HepG2 (cell line): ENCODE measurements around the gene TRAPPC12. TPM values are rescaled to one million over a fixed set of nuclear protein-coding genes. Genes with fewer than 3 reads are reported as not detected.

ENCODE experiments used
- HDAC2 ChIP-seq: sonication (generic); formaldehyde crosslinking; IDR thresholded peaks from 2 replicates; pipeline ENCODE4 v1.4.0; 2020; ENCODE audit warnings: missing genetic modification reagents
- NCOA1 ChIP-seq: sonication (generic); formaldehyde crosslinking; IDR thresholded peaks from 2 replicates; pipeline ENCODE4 v1.9.0; 2021; ENCODE audit warnings: missing genetic modification reagents
- SMAD3 ChIP-seq: sonication (generic); formaldehyde crosslinking; IDR thresholded peaks from 2 replicates; pipeline ENCODE4 v1.4.0; 2020; ENCODE audit warnings: missing genetic modification reagents
- polyA plus RNA-seq, 8 experiments: library from polyadenylated mRNA; depleted of rRNA in 3 of 8; stranded (reverse) in 7 of 8; unstranded in 1 of 8; fragments of >200 nt; fragmentation: Illumina TruSeq in 4 of 8; extraction: Trizol in 4 of 8; gene quantifications; 2 replicates each; pipeline versions ENCODE4 v1.2.1 to v1.2.3, GENCODE V29; 2011 to 2016; ENCODE audit warnings: low read depth in 4 of 8, missing spikeins in 1 of 8, mixed read lengths in 1 of 8; ENCODE audit not compliant: insufficient read depth in 1 of 8
- total RNA-seq, 5 experiments: library from RNA; depleted of rRNA; stranded (reverse); fragments of >200 nt; fragmentation: Illumina TruSeq; extraction: Trizol; gene quantifications; 2 replicates each; pipeline ENCODE4 v1.2.3, GENCODE V29; 2016; ENCODE audit warnings: low read depth in 1 of 5
- TF ChIP-seq, protein P1 (sequence below): sonication (generic); formaldehyde crosslinking; IDR thresholded peaks from 2 replicates; pipeline ENCODE4 v1.4.0; 2020; ENCODE audit warnings: missing genetic modification reagents
- TF ChIP-seq, protein P2 (sequence below): sonication (generic); formaldehyde crosslinking; IDR thresholded peaks from 2 replicates; pipeline ENCODE4 v1.8.0; 2022; ENCODE audit warnings: missing genetic modification reagents, low read depth, mild to moderate bottlenecking, borderline replicate concordance
- TF ChIP-seq, protein P3 (sequence below): sonication (generic); formaldehyde crosslinking; IDR thresholded peaks from 2 replicates; pipeline ENCODE4 v1.5.0; 2020; ENCODE audit warnings: missing genetic modification reagents, mild to moderate bottlenecking, borderline replicate concordance
- TF ChIP-seq, protein P4 (sequence below), 2 experiments: sonication (generic) in 1 of 2; formaldehyde crosslinking in 1 of 2; IDR thresholded peaks; 2 replicates each; pipeline versions ENCODE4 v1.5.1 to v1.6.1; 2011 to 2020; ENCODE audit warnings: borderline replicate concordance in 1 of 2, low read depth in 1 of 2, low read length in 1 of 2, mild to moderate bottlenecking in 1 of 2, missing genetic modification reagents in 1 of 2, moderate library complexity in 1 of 2
- TF ChIP-seq, protein P5 (sequence below): sonication (generic); formaldehyde crosslinking; IDR thresholded peaks from 2 replicates; pipeline ENCODE4 v1.9.0; 2021; ENCODE audit warnings: missing genetic modification reagents, borderline replicate concordance
- TF ChIP-seq, protein P6 (sequence below): sonication (generic); formaldehyde crosslinking; IDR thresholded peaks from 2 replicates; pipeline ENCODE4 v1.5.0; 2020; ENCODE audit warnings: missing genetic modification reagents, mild to moderate bottlenecking, borderline replicate concordance
- TF ChIP-seq, protein P7 (sequence below): IDR thresholded peaks from 2 replicates; pipeline ENCODE4 v1.6.1; 2016; ENCODE audit warnings: mild to moderate bottlenecking

TRAPPC12 gene
- total and polyA plus RNA-seq, 2 of the 13 experiments (the other 11 are each of a cell fraction or from before 2014, with no cell fraction given): 46.4 to 97.7 TPM

DNA sequence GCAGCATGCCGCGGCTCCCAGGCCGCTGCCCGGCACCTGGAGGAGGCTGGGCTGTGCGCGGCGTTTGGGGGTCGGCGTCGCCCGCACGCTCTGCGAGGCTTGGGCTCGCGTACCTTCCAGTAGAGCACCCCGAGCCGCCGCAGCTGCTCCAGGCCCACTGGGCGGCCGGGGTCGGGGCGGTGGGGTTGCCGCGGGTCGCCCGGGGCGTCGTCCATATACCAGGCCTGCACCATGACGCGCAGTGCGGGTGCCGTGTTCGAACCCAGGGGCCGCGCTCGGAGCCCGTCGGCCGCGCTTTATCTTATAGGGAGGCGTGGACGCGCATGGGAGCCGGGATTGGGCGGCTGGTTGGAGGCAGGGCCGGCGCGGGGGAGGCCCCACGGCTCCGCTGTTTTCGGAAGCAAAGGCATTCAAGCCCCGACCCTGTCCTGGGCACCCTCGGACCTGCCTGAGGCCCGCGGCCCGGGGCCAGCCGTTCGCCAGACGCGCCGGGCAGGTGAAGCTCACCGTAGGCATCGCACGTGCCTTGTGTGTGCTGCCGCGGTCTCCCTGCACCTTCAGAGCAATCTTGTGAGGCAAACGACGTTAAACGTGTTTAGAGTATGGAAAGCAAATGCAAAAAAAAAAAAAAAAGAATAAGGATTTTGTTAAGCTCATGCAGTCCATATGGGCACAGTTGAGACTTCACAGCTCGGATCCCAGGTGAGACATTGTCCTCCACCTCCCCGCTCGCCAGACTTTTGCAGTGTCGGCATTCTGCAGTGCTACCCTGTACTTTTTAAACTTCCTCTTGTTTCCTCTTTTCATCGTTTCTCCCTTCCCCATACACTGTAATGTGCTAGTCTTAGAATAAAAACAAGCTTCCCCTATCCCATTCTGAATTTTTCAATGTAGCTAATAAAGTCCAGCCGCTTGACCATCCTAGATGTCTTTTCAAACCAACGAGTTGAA, 140.0 kb downstream of the TRAPPC12 start, which contains the start of gene ADI1 (continued):
- TF ChIP-seq, protein P1, sequence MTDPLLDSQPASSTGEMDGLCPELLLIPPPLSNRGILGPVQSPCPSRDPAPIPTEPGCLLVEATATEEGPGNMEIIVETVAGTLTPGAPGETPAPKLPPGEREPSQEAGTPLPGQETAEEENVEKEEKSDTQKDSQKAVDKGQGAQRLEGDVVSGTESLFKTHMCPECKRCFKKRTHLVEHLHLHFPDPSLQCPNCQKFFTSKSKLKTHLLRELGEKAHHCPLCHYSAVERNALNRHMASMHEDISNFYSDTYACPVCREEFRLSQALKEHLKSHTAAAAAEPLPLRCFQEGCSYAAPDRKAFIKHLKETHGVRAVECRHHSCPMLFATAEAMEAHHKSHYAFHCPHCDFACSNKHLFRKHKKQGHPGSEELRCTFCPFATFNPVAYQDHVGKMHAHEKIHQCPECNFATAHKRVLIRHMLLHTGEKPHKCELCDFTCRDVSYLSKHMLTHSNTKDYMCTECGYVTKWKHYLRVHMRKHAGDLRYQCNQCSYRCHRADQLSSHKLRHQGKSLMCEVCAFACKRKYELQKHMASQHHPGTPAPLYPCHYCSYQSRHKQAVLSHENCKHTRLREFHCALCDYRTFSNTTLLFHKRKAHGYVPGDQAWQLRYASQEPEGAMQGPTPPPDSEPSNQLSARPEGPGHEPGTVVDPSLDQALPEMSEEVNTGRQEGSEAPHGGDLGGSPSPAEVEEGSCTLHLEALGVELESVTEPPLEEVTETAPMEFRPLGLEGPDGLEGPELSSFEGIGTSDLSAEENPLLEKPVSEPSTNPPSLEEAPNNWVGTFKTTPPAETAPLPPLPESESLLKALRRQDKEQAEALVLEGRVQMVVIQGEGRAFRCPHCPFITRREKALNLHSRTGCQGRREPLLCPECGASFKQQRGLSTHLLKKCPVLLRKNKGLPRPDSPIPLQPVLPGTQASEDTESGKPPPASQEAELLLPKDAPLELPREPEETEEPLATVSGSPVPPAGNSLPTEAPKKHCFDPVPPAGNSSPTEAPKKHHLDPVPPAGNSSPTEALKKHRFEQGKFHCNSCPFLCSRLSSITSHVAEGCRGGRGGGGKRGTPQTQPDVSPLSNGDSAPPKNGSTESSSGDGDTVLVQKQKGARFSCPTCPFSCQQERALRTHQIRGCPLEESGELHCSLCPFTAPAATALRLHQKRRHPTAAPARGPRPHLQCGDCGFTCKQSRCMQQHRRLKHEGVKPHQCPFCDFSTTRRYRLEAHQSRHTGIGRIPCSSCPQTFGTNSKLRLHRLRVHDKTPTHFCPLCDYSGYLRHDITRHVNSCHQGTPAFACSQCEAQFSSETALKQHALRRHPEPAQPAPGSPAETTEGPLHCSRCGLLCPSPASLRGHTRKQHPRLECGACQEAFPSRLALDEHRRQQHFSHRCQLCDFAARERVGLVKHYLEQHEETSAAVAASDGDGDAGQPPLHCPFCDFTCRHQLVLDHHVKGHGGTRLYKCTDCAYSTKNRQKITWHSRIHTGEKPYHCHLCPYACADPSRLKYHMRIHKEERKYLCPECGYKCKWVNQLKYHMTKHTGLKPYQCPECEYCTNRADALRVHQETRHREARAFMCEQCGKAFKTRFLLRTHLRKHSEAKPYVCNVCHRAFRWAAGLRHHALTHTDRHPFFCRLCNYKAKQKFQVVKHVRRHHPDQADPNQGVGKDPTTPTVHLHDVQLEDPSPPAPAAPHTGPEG (CRISPR knock-in tag): peak; percentile 79
- TF ChIP-seq, protein P2, sequence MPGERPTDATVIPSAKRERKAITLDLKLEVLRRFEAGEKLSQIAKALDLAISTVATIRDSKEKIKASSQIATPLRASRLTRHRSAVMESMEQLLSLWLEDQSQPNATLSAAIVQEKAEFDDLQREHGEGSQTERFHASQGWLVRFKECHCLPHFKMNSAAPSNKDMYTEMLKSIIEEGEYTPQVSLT (CRISPR knock-in tag): no peak
- peak; percentile 85 for TF ChIP-seq SMAD3
- TF ChIP-seq, protein P3, sequence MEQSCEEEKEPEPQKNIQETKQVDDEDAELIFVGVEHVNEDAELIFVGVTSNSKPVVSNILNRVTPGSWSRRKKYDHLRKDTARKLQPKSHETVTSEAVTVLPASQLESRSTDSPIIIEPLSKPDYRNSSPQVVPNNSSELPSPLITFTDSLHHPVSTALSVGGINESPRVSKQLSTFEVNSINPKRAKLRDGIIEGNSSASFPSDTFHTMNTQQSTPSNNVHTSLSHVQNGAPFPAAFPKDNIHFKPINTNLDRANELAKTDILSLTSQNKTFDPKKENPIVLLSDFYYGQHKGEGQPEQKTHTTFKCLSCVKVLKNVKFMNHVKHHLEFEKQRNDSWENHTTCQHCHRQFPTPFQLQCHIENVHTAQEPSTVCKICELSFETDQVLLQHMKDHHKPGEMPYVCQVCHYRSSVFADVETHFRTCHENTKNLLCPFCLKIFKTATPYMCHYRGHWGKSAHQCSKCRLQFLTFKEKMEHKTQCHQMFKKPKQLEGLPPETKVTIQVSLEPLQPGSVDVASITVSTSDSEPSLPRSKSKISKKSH (CRISPR knock-in tag): peak; percentile 55; the same call in 1 of the 2 replicates
- peak; percentile 86 for TF ChIP-seq NCOA1
- peak; percentile 63 for TF ChIP-seq HDAC2 (CRISPR knock-in tag)
- TF ChIP-seq, protein P4, sequence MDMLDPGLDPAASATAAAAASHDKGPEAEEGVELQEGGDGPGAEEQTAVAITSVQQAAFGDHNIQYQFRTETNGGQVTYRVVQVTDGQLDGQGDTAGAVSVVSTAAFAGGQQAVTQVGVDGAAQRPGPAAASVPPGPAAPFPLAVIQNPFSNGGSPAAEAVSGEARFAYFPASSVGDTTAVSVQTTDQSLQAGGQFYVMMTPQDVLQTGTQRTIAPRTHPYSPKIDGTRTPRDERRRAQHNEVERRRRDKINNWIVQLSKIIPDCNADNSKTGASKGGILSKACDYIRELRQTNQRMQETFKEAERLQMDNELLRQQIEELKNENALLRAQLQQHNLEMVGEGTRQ (IDR thresholded peaks at IDR 0.05; ENCODE audit: low read depth, low read length): no peak
- TF ChIP-seq, protein P4 (CRISPR knock-in tag; IDR thresholded peaks at IDR 0.05; ENCODE audit: borderline replicate concordance): no peak
- TF ChIP-seq, protein P5, sequence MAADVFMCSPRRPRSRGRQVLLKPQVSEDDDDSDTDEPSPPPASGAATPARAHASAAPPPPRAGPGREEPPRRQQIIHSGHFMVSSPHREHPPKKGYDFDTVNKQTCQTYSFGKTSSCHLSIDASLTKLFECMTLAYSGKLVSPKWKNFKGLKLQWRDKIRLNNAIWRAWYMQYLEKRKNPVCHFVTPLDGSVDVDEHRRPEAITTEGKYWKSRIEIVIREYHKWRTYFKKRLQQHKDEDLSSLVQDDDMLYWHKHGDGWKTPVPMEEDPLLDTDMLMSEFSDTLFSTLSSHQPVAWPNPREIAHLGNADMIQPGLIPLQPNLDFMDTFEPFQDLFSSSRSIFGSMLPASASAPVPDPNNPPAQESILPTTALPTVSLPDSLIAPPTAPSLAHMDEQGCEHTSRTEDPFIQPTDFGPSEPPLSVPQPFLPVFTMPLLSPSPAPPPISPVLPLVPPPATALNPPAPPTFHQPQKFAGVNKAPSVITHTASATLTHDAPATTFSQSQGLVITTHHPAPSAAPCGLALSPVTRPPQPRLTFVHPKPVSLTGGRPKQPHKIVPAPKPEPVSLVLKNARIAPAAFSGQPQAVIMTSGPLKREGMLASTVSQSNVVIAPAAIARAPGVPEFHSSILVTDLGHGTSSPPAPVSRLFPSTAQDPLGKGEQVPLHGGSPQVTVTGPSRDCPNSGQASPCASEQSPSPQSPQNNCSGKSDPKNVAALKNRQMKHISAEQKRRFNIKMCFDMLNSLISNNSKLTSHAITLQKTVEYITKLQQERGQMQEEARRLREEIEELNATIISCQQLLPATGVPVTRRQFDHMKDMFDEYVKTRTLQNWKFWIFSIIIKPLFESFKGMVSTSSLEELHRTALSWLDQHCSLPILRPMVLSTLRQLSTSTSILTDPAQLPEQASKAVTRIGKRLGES (CRISPR knock-in tag): peak; percentile 68; the same call in 1 of the 2 replicates
- TF ChIP-seq, protein P6, sequence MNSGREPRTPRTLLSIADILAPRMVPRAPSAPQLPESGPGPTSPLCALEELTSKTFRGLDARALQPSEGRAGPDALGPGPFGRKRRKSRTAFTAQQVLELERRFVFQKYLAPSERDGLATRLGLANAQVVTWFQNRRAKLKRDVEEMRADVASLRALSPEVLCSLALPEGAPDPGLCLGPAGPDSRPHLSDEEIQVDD (CRISPR knock-in tag): peak; percentile 96; the same call in 1 of the 2 replicates
- TF ChIP-seq, protein P7, sequence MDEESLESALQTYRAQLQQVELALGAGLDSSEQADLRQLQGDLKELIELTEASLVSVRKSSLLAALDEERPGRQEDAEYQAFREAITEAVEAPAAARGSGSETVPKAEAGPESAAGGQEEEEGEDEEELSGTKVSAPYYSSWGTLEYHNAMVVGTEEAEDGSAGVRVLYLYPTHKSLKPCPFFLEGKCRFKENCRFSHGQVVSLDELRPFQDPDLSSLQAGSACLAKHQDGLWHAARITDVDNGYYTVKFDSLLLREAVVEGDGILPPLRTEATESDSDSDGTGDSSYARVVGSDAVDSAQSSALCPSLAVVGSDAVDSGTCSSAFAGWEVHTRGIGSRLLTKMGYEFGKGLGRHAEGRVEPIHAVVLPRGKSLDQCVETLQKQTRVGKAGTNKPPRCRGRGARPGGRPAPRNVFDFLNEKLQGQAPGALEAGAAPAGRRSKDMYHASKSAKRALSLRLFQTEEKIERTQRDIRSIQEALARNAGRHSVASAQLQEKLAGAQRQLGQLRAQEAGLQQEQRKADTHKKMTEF (CRISPR knock-in tag): peak; percentile 99
